Natural killer cell (primary cell): ENCODE measurements around the gene ZNF148. TPM values are rescaled to one million over a fixed set of nuclear protein-coding genes. Genes with fewer than 3 reads are reported as not detected.
A peak's percentile ranks its signal among the peaks of the same experiment; 100 is the strongest.

ENCODE experiments used
- ATAC-seq, 3 donors: fragments of 150-1000 bp in 2 of 3; fragments of 200-7000 bp in 1 of 3; cut with Tn5 transposase; 1 replicate in 1 of 3; 2 replicates in 2 of 3; pipeline ENCODE4 v1.10.0; 2021; ENCODE audit warnings: mild to moderate bottlenecking in 2 of 3, moderate library complexity in 2 of 3
- DNase-seq, 2 donors: peaks; one replicate each; pipeline versions ENCODE4 v3.0.0 to v3.0.0-alpha.2; 2013 to 2021; ENCODE audit warnings: mixed read lengths in 1 of 2
- H3K27ac ChIP-seq: one replicate; pipeline ENCODE4 v1.5.1; 2013; ENCODE audit warnings: mild to moderate bottlenecking, low read length
- H3K27me3 ChIP-seq: one replicate; pipeline ENCODE4 v1.6.1; 2013; ENCODE audit warnings: low read length; ENCODE audit not compliant: control insufficient read depth, insufficient read depth
- H3K36me3 ChIP-seq: one replicate; pipeline ENCODE4 v1.6.1; 2013; ENCODE audit warnings: low read length; ENCODE audit not compliant: control insufficient read depth, insufficient read depth
- H3K4me1 ChIP-seq: one replicate; pipeline ENCODE4 v1.6.1; 2013; ENCODE audit warnings: low read length; ENCODE audit not compliant: control insufficient read depth, insufficient read depth
- H3K4me3 ChIP-seq: one replicate; pipeline ENCODE4 v1.5.1; 2013; ENCODE audit warnings: low read length
- H3K9me3 ChIP-seq: one replicate; pipeline ENCODE4 v1.6.1; 2013; ENCODE audit warnings: low read length; ENCODE audit not compliant: control insufficient read depth, insufficient read depth
- H3K27ac Mint-ChIP-seq, 2 donors: one replicate each; pipeline ENCODE4 v1.8.0; 2022; ENCODE audit warnings: mild to moderate bottlenecking in 2 of 2, mixed read lengths in 2 of 2, moderate library complexity in 1 of 2
- H3K27me3 Mint-ChIP-seq, 2 donors: one replicate each; pipeline ENCODE4 v1.8.0; 2022; ENCODE audit warnings: low read depth in 2 of 2, mixed read lengths in 2 of 2
- H3K36me3 Mint-ChIP-seq: one replicate; pipeline ENCODE4 v1.8.0; 2022; ENCODE audit warnings: mixed read lengths
- H3K4me1 Mint-ChIP-seq, 2 donors: one replicate each; pipeline ENCODE4 v1.8.0; 2022; ENCODE audit warnings: mixed read lengths in 2 of 2
- H3K4me3 Mint-ChIP-seq: one replicate; pipeline ENCODE4 v1.8.0; 2022; ENCODE audit warnings: mild to moderate bottlenecking, moderate library complexity, mixed read lengths
- H3K9me3 Mint-ChIP-seq, 2 donors: one replicate each; pipeline ENCODE4 v1.8.0; 2022; ENCODE audit warnings: mixed read lengths in 2 of 2
- WGBS: methylation state at CpG from one replicate; pipeline ENCODE4 v1.1.7; 2013; ENCODE audit warnings: missing lambda C conversion rate; ENCODE audit not compliant: insufficient coverage; 5-methylcytosine and 5-hydroxymethylcytosine counted together
- intact Hi-C: fragments of 100-400 bp; cut with micrococcal nuclease; formaldehyde crosslinking; loops from one replicate; pipeline ENCODE4 v1.14.2; 2022
- total RNA-seq, 4 donors: library from RNA; stranded (reverse); fragments of 120-200 nt in 1 of 4; gene quantifications; one replicate each; pipeline versions ENCODE4 v1.2.3 to v1.2.4, GENCODE V29; 2013 to 2022
- TF ChIP-seq, protein P1 (sequence below): fragments of 200-600 bp; IDR thresholded peaks from one replicate; pipeline ENCODE4 v1.8.0; 2022; ENCODE audit warnings: antibody characterized with exemption

The ZNF148 gene
- total RNA-seq, 3 donors from 2014 or later (not counting 1 experiment from before 2014, with no cell fraction given), result 61.1 to 72.5 (median 62.8) TPM

GRCh38 chr3:125281381-125281780 is 93.7 kb downstream of the ZNF148 start:
- no peaks in the 10 kb centered on the region for H3K9me3 ChIP-seq
- TF ChIP-seq, protein P1, sequence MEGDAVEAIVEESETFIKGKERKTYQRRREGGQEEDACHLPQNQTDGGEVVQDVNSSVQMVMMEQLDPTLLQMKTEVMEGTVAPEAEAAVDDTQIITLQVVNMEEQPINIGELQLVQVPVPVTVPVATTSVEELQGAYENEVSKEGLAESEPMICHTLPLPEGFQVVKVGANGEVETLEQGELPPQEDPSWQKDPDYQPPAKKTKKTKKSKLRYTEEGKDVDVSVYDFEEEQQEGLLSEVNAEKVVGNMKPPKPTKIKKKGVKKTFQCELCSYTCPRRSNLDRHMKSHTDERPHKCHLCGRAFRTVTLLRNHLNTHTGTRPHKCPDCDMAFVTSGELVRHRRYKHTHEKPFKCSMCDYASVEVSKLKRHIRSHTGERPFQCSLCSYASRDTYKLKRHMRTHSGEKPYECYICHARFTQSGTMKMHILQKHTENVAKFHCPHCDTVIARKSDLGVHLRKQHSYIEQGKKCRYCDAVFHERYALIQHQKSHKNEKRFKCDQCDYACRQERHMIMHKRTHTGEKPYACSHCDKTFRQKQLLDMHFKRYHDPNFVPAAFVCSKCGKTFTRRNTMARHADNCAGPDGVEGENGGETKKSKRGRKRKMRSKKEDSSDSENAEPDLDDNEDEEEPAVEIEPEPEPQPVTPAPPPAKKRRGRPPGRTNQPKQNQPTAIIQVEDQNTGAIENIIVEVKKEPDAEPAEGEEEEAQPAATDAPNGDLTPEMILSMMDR, result no peak
- peaks cover 21 to 36% of the 10 kb centered on the region in 2 donors for H3K4me1 Mint-ChIP-seq
- no peaks in the 10 kb centered on the region for H3K4me1 ChIP-seq
- H3K9me3 Mint-ChIP-seq, result no peaks in the 10 kb centered on the region
- no peaks in the 10 kb centered on the region for H3K27me3 ChIP-seq
- WGBS, result 95% methylated on average over 1 of the region's 1 CpG
- no peak for ATAC-seq
- H3K27ac ChIP-seq, result no peak overlapping the region
- intact Hi-C loops, result no loop called here
- DNase-seq, result no peak
- H3K4me3 Mint-ChIP-seq, result no peak overlapping the region
- H3K36me3 Mint-ChIP-seq, result no peaks in the 10 kb centered on the region
- no peak overlapping the region for H3K4me3 ChIP-seq
- H3K27me3 Mint-ChIP-seq, result no peaks in the 10 kb centered on the region
- peaks cover 12% of the 10 kb centered on the region for H3K36me3 ChIP-seq
- peak overlapping the region in 1 of 2 donors; percentile 52 for H3K27ac Mint-ChIP-seq

DNA sequence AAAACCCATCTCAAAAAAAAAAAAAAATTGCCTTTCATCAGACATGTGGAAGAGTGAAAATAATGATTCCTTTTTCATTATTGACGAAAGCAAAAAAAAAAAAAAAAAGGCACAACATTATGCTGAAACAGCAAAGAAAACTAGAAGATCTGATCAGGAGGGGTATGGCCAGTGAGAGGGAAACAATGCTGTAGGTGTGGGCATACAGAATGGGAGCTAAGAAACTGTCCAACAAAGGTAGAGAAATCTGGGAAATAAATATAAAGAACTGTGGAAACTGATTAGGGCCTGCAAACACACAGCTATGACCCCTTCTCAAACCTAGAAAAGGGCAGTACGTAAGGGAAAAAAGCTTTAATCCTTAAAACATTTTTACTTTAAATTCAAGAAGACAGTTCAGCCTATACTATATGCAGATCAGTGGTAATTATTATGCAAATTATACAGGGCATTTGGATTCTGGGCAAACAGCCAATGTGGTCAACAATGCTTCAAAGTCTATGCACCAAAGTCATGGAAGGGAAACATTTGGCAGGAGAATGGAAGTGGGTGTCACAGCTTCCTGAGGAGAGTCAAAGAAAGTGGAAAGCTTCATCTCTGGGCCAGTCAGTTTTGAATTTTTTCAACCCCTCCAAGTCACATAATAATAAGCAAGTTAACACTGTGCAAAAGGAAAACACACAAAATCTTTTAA is 94.3 kb downstream of the ZNF148 start:
- Mint-ChIP-seq H3K4me3 (no peak overlapping the region), H3K9me3 (no peaks in the 10 kb centered on the region), H3K27me3 (no peaks in the 10 kb centered on the region), H3K4me1 (peaks cover 21 to 36% of the 10 kb centered on the region in 2 donors), H3K36me3 (no peaks in the 10 kb centered on the region), H3K27ac (peak overlapping the region in 1 of 2 donors; percentile 16)
- no peak for ATAC-seq
- peaks cover 14% of the 10 kb centered on the region for H3K36me3 ChIP-seq
- no peaks in the 10 kb centered on the region for H3K4me1 ChIP-seq
- no peaks in the 10 kb centered on the region for H3K9me3 ChIP-seq
- intact Hi-C loops, result no loop called here
- no peak for DNase-seq
- WGBS, result 100% methylated on average over 1 of the region's 2 CpGs
- TF ChIP-seq, protein P1, result no peak
- H3K27ac ChIP-seq, result no peak overlapping the region
- no peaks in the 10 kb centered on the region for H3K27me3 ChIP-seq
- H3K4me3 ChIP-seq, result no peak overlapping the region

DNA sequence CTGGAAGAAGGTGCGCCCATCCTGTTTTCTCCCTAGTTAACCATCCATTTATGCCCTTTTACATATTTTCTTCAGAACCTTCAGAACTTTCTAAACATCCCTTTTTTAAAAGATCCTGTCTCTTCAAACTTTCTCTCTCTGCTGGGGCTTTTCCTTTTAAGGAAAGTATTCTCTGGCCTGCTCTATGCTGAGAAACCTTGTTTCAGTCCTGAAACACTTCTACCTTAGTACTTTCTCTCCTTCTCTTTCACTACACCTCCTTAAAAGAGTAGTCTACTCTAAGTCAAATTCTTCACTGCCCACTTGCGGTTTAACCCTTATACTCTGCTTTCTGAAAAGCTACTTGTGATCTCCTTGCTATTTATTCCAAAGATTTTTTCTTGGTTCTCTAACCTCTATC is 97.0 kb downstream of the ZNF148 start:
- intact Hi-C loops, result no loop called here
- H3K4me1 ChIP-seq, result no peaks in the 10 kb centered on the region

More for the DNA sequence above, 97.0 kb downstream of the ZNF148 start:
- no peaks in the 10 kb centered on the region for H3K9me3 ChIP-seq
- no peak overlapping the region for H3K4me3 ChIP-seq
- H3K27ac ChIP-seq, result no peak overlapping the region
- no peaks in the 10 kb centered on the region for H3K36me3 Mint-ChIP-seq
- H3K27me3 Mint-ChIP-seq, result no peaks in the 10 kb centered on the region
- TF ChIP-seq, protein P1, result no peak
- WGBS, result 97% methylated on average over 2 of the region's 2 CpGs
- H3K36me3 ChIP-seq, result peaks cover 14% of the 10 kb centered on the region
- no peaks in the 10 kb centered on the region for H3K27me3 ChIP-seq
- ATAC-seq (no peak), DNase-seq (no peak)
- H3K4me3 Mint-ChIP-seq, result no peak overlapping the region
- H3K9me3 Mint-ChIP-seq, result no peaks in the 10 kb centered on the region
- H3K4me1 Mint-ChIP-seq, result peaks cover 5 to 48% of the 10 kb centered on the region in 2 donors
- peak overlapping the region in 1 of 2 donors; percentile 3 for H3K27ac Mint-ChIP-seq
